NT2/D1 (cell line): ENCODE data around the gene ARMC9.

Experiments used
- DNase-seq: peaks from one replicate; pipeline ENCODE4 v3.0.0-alpha.2; 2011; ENCODE audit warnings: low read depth, low spot score
- H3K27me3 ChIP-seq: 2 replicates; pipeline ENCODE4 v1.6.0; 2011; ENCODE audit warnings: mild to moderate bottlenecking; ENCODE audit not compliant: insufficient read length, insufficient read depth
- H3K36me3 ChIP-seq: 2 replicates; pipeline ENCODE4 v1.6.1; 2011; ENCODE audit warnings: mild to moderate bottlenecking, low read length, mixed read lengths; ENCODE audit not compliant: insufficient read depth, insufficient read length
- H3K4me1 ChIP-seq: 2 replicates; pipeline ENCODE4 v1.5.1; 2011; ENCODE audit not compliant: insufficient read depth, insufficient read length
- H3K4me3 ChIP-seq: 2 replicates; pipeline ENCODE4 v1.5.1; 2011; ENCODE audit warnings: low read depth; ENCODE audit not compliant: insufficient read length
- H3K9ac ChIP-seq: 2 replicates; pipeline ENCODE4 v1.6.0; 2011; ENCODE audit warnings: low read depth; ENCODE audit not compliant: insufficient read length
- H3K9me3 ChIP-seq: 2 replicates; pipeline ENCODE4 v1.5.1; 2011; ENCODE audit warnings: mild to moderate bottlenecking, low read length; ENCODE audit not compliant: insufficient read depth
- SUZ12 ChIP-seq: IDR thresholded peaks from 2 replicates; pipeline ENCODE4 v1.6.1; 2011; ENCODE audit not compliant: insufficient read length, insufficient read depth; ENCODE audit errors: extremely low read depth
- YY1 ChIP-seq: IDR thresholded peaks from 2 replicates; pipeline ENCODE4 v1.6.1; 2011; ENCODE audit not compliant: insufficient read length, insufficient read depth
- ZNF274 ChIP-seq: IDR thresholded peaks from 2 replicates; pipeline ENCODE4 v1.6.1; 2011; ENCODE audit warnings: mild to moderate bottlenecking, low read depth, low read length

ARMC9 gene

GRCh38 chr2:231353469-231353868, 155.0 kb downstream of the ARMC9 start:
- TF ChIP-seq YY1, result no peak
- no peak for TF ChIP-seq ZNF274
- TF ChIP-seq SUZ12, result no peak
- Histone ChIP-seq H3K4me1 (peaks cover 13% of the 10 kb centered on the region), H3K4me3 (no peak overlapping the region), H3K27me3 (no peaks in the 10 kb centered on the region), H3K9me3 (no peaks in the 10 kb centered on the region), H3K9ac (no peak overlapping the region), H3K36me3 (no peaks in the 10 kb centered on the region)
- no peak for DNase-seq

- TF ChIP-seq SUZ12 (no peak), ZNF274 (no peak), YY1 (no peak)
- DNase-seq, result no peak
- no peak overlapping the region for H3K4me3 ChIP-seq
These were observed 157.4 kb downstream of the ARMC9 start for GRCh38 chr2:231355508-231356465.

GRCh38 chr2:231356466-231356844, 158.0 kb downstream of the ARMC9 start:
- TF ChIP-seq SUZ12 (no peak), ZNF274 (no peak), YY1 (no peak)
- no peak overlapping the region for H3K4me3 ChIP-seq
- H3K36me3 ChIP-seq, result no peaks in the 10 kb centered on the region
- no peak overlapping the region for H3K9ac ChIP-seq
- no peaks in the 10 kb centered on the region for H3K9me3 ChIP-seq
- H3K4me1 ChIP-seq, result peaks cover 17% of the 10 kb centered on the region
- H3K27me3 ChIP-seq, result no peaks in the 10 kb centered on the region
- no peak for DNase-seq

More at GRCh38 chr2:231355508-231356465, 157.4 kb downstream of the ARMC9 start:
- Histone ChIP-seq H3K4me1 (peaks cover 17% of the 10 kb centered on the region), H3K36me3 (no peaks in the 10 kb centered on the region), H3K9ac (peak overlapping the region; percentile 46), H3K9me3 (no peaks in the 10 kb centered on the region), H3K27me3 (no peaks in the 10 kb centered on the region)

- DNase-seq, result no peak
- Histone ChIP-seq H3K9me3 (no peaks in the 10 kb centered on the region), H3K9ac (peak overlapping the region; percentile 9), H3K27me3 (no peaks in the 10 kb centered on the region), H3K4me1 (peaks cover 17% of the 10 kb centered on the region), H3K36me3 (no peaks in the 10 kb centered on the region), H3K4me3 (no peak overlapping the region)
- TF ChIP-seq ZNF274, result no peak
- no peak for TF ChIP-seq YY1
- no peak for TF ChIP-seq SUZ12
These were observed 158.6 kb downstream of the ARMC9 start for GRCh38 chr2:231357048-231357447.

GRCh38 chr2:231357931-231358330, 159.5 kb downstream of the ARMC9 start:
- TF ChIP-seq ZNF274 (no peak), YY1 (no peak), SUZ12 (no peak)
- no peaks in the 10 kb centered on the region for H3K9me3 ChIP-seq
- no peaks in the 10 kb centered on the region for H3K36me3 ChIP-seq
- H3K4me3 ChIP-seq, result no peak overlapping the region
- no peak for DNase-seq
- H3K9ac ChIP-seq, result no peak overlapping the region
- H3K27me3 ChIP-seq, result no peaks in the 10 kb centered on the region
- H3K4me1 ChIP-seq, result peaks cover 20% of the 10 kb centered on the region

GRCh38 chr2:231359441-231359840, 161.0 kb downstream of the ARMC9 start:
- no peak overlapping the region for H3K4me3 ChIP-seq
- H3K9ac ChIP-seq, result no peak overlapping the region
- no peak for TF ChIP-seq SUZ12
- no peak for TF ChIP-seq ZNF274
- TF ChIP-seq YY1, result no peak
- no peak for DNase-seq
- no peaks in the 10 kb centered on the region for H3K27me3 ChIP-seq
- no peaks in the 10 kb centered on the region for H3K36me3 ChIP-seq
- H3K4me1 ChIP-seq, result peaks cover 24% of the 10 kb centered on the region
- no peaks in the 10 kb centered on the region for H3K9me3 ChIP-seq

DNA sequence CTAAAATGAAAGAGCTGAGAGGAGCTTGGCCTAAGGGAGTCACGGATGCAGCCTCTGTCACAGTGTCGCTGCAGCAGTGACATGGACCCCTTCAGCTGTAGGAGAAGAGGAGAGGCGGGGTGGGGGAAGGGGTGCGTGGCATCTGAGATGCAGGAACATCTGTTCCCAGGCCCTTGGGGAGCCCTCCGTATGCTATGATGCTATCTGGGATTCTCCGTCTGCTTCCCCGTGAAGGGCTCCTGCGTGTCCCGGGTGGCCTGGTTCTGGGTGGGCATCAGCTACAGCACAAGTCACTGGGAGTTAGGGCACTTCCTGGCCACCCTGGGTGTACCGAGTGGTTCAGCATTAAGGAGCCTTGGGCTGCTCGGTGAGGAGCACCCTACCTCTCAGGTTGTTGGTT, 161.5 kb downstream of the ARMC9 start:
- no peak for DNase-seq
- Histone ChIP-seq H3K27me3 (no peaks in the 10 kb centered on the region), H3K9me3 (no peaks in the 10 kb centered on the region), H3K36me3 (no peaks in the 10 kb centered on the region), H3K4me1 (peaks cover 26% of the 10 kb centered on the region), H3K4me3 (no peak overlapping the region), H3K9ac (no peak overlapping the region)
- TF ChIP-seq SUZ12, result no peak
- no peak for TF ChIP-seq ZNF274
- TF ChIP-seq YY1, result no peak
